RWPE2 (cell line): ENCODE measurements around the gene TMPRSS3.

Experiments used
- ATAC-seq: fragments of 200-7000 bp; cut with Tn5 transposase; 3 replicates; pipeline ENCODE4 v1.9.1; 2021; ENCODE audit warnings: low read depth
- DNase-seq: peaks from one replicate; pipeline ENCODE4 v3.0.0-alpha.2; 2020; ENCODE audit warnings: low spot score
- H3K27ac ChIP-seq: fragments of 450-650 bp; 2 replicates; pipeline ENCODE4 v1.5.1; 2017; ENCODE audit warnings: mild to moderate bottlenecking; ENCODE audit not compliant: poor library complexity, severe bottlenecking
- H3K27me3 ChIP-seq: fragments of 250-450 bp; sonication (Bioruptor Pico); 2 replicates; pipeline ENCODE4 v1.5.1; 2021; ENCODE audit warnings: mild to moderate bottlenecking, moderate library complexity; ENCODE audit not compliant: insufficient read depth, poor library complexity, severe bottlenecking
- H3K36me3 ChIP-seq: fragments of 250-450 bp; sonication (Bioruptor Pico); 2 replicates; pipeline ENCODE4 v1.5.1; 2020; ENCODE audit warnings: low read depth, mild to moderate bottlenecking, moderate library complexity
- H3K4me1 ChIP-seq: fragments of 250-450 bp; sonication (Bioruptor Pico); 2 replicates; pipeline ENCODE4 v1.5.1; 2021; ENCODE audit warnings: mild to moderate bottlenecking, moderate library complexity; ENCODE audit not compliant: insufficient read depth, poor library complexity, severe bottlenecking
- H3K4me3 ChIP-seq: fragments of 250-450 bp; sonication (Bioruptor Pico); 2 replicates; pipeline ENCODE4 v1.5.1; 2021; ENCODE audit warnings: mild to moderate bottlenecking, moderate library complexity; ENCODE audit not compliant: severe bottlenecking
- H3K9me3 ChIP-seq: fragments of 250-450 bp; sonication (Bioruptor Pico); 2 replicates; pipeline ENCODE4 v1.5.1; 2021; ENCODE audit warnings: mild to moderate bottlenecking, moderate library complexity; ENCODE audit not compliant: severe bottlenecking
- TF ChIP-seq, protein P1 (sequence below): fragments of 450-650 bp; IDR thresholded peaks from one replicate; pipeline ENCODE4 v1.5.1; 2017; ENCODE audit warnings: mild to moderate bottlenecking, moderate library complexity; ENCODE audit not compliant: poor library complexity, severe bottlenecking

The TMPRSS3 gene

GRCh38 chr21:42331660-42332059, 64.2 kb downstream of the TMPRSS3 start:
- Histone ChIP-seq H3K27me3 (peaks cover 9% of the 10 kb centered on the region), H3K4me1 (no peaks in the 10 kb centered on the region), H3K27ac (no peak overlapping the region), H3K36me3 (no peaks in the 10 kb centered on the region), H3K9me3 (no peaks in the 10 kb centered on the region), H3K4me3 (no peak overlapping the region)
- ATAC-seq (no peak), DNase-seq (no peak)
- TF ChIP-seq, protein P1, sequence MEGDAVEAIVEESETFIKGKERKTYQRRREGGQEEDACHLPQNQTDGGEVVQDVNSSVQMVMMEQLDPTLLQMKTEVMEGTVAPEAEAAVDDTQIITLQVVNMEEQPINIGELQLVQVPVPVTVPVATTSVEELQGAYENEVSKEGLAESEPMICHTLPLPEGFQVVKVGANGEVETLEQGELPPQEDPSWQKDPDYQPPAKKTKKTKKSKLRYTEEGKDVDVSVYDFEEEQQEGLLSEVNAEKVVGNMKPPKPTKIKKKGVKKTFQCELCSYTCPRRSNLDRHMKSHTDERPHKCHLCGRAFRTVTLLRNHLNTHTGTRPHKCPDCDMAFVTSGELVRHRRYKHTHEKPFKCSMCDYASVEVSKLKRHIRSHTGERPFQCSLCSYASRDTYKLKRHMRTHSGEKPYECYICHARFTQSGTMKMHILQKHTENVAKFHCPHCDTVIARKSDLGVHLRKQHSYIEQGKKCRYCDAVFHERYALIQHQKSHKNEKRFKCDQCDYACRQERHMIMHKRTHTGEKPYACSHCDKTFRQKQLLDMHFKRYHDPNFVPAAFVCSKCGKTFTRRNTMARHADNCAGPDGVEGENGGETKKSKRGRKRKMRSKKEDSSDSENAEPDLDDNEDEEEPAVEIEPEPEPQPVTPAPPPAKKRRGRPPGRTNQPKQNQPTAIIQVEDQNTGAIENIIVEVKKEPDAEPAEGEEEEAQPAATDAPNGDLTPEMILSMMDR, result no peak

DNA sequence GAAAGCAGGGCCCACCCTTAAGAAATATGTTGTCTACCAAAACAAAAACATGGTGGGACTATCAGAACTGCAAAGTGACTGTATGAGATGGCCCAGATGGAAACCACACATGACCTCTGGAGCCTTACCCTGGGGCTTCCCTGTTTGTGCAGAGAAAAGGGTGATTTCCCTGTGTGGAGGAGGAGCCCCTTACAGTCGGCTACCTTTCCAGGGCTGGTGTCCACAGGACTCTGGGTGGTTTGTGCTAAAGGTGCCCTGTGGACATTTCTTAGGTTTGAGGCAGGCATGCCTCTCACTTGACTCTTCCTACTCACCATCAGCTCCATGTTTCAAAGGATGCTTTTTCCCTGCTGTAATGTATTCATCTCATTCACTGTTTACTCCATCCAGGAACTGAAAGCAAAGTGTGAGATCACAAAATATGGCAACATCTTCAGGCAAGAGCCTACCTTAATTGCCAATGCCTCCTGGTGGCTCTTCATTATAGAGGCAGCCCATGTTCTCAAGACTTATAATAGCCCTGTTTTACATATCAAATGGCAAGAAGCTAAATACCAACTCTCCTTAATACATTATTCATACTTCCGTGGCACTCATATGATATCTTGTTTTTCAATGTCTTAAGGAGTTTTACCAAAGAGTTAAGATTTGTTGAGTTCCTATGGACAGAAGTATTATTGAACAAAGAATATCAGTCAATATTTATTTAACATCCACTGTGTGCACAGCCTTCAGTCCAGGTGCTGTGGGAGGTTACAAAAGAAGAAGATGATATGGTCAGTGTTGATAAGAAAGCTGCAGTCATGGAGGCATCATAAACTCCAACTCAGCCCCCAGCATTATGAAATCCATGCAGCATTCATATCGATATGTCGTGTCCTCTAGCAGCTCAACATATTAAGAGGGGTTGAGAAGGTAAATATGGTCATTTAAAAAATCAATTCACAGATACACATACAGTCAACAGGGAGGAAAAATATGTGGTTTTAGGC, 65.2 kb downstream of the TMPRSS3 start:
- TF ChIP-seq, protein P1, result no peak
- H3K36me3 ChIP-seq, result no peaks in the 10 kb centered on the region
- H3K27ac ChIP-seq, result no peak overlapping the region
- H3K4me1 ChIP-seq, result no peaks in the 10 kb centered on the region
- DNase-seq, result no peak
- no peaks in the 10 kb centered on the region for H3K9me3 ChIP-seq
- no peak for ATAC-seq
- H3K4me3 ChIP-seq, result no peak overlapping the region
- H3K27me3 ChIP-seq, result peaks cover 9% of the 10 kb centered on the region

GRCh38 chr21:42324896-42325295, 71.0 kb downstream of the TMPRSS3 start:
- no peak overlapping the region for H3K27ac ChIP-seq
- H3K27me3 ChIP-seq, result peaks cover 7% of the 10 kb centered on the region
- H3K9me3 ChIP-seq, result no peaks in the 10 kb centered on the region
- H3K36me3 ChIP-seq, result no peaks in the 10 kb centered on the region
- ATAC-seq (no peak), DNase-seq (no peak)
- H3K4me1 ChIP-seq, result no peaks in the 10 kb centered on the region
- TF ChIP-seq, protein P1, result no peak
- H3K4me3 ChIP-seq, result no peak overlapping the region
